KMS-11 (cell line): Measurements from ENCODE around the gene KAT2A.

Source experiments
- H2AFZ ChIP-seq: fragments of 200-600 bp; sonication (generic); 2 replicates; pipeline ENCODE4 v1.6.1; 2016; ENCODE audit warnings: antibody characterized with exemption, mixed run types, low read depth
- H3K27ac ChIP-seq: fragments of 200-600 bp; sonication (generic); 2 replicates; pipeline ENCODE4 v1.6.1; 2016; ENCODE audit warnings: mild to moderate bottlenecking, mixed run types
- H3K27me3 ChIP-seq: fragments of 200-600 bp; sonication (generic); 2 replicates; pipeline ENCODE4 v1.6.1; 2017; ENCODE audit warnings: mild to moderate bottlenecking, low read depth, mixed run types, moderate library complexity; ENCODE audit not compliant: insufficient read depth
- H3K36me3 ChIP-seq: fragments of 200-600 bp; sonication (generic); 2 replicates; pipeline ENCODE4 v1.6.1; 2017; ENCODE audit warnings: mild to moderate bottlenecking, mixed run types; ENCODE audit not compliant: insufficient read depth
- H3K4me1 ChIP-seq: fragments of 200-600 bp; sonication (generic); 2 replicates; pipeline ENCODE4 v1.6.1; 2016; ENCODE audit warnings: mild to moderate bottlenecking, low read depth, mixed run types; ENCODE audit not compliant: poor library complexity, severe bottlenecking
- H3K4me2 ChIP-seq: fragments of 200-600 bp; sonication (generic); 2 replicates; pipeline ENCODE4 v1.7.0; 2016; ENCODE audit warnings: mild to moderate bottlenecking, mixed run types
- H3K4me3 ChIP-seq: fragments of 200-600 bp; sonication (generic); IDR thresholded peaks from 2 replicates; pipeline ENCODE4 v1.6.1; 2017; ENCODE audit warnings: low read depth, low read length, mixed read lengths; ENCODE audit not compliant: insufficient read depth
- H3K79me2 ChIP-seq: fragments of 200-600 bp; sonication (generic); 2 replicates; pipeline ENCODE4 v1.6.1; 2016; ENCODE audit warnings: low read depth, mixed run types; ENCODE audit not compliant: insufficient read depth
- H3K9ac ChIP-seq: fragments of 200-600 bp; sonication (generic); 2 replicates; pipeline ENCODE4 v1.6.1; 2016; ENCODE audit warnings: mild to moderate bottlenecking, mixed run types
- H4K20me1 ChIP-seq: fragments of 200-600 bp; sonication (generic); 2 replicates; pipeline ENCODE4 v1.6.1; 2016; ENCODE audit warnings: mild to moderate bottlenecking, mixed run types; ENCODE audit not compliant: insufficient read depth
- TF ChIP-seq, protein P1 (sequence below): fragments of 200-600 bp; sonication (generic); conservative IDR thresholded peaks from 2 replicates; pipeline ENCODE4 v1.6.1; 2017; ENCODE audit warnings: low read depth, mild to moderate bottlenecking, antibody characterized with exemption, low read length, moderate library complexity, mixed read lengths

Gene KAT2A

DNA sequence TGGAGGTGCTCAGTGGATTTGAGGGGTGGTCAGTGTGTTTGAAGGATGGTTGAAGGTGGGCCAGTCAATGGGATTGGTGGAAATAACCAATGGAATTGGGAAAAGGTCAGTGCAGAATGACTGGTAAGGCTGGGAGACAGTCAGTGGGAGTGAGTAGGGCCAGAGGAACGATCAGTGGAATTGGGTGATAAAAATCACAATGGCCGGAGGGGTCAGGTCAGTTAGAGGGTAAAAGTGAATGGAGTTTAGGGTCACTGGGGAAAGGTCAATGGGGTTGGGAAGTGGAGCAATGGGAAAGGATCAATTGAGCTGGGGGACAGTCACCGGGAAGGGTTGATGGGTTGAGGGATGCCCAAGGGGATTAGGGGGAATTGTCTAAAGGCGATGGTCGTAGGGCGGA is 44.6 kb upstream of the KAT2A start:
- no peak overlapping the region for H3K9ac ChIP-seq
- no peak overlapping the region for H2AFZ ChIP-seq
- H3K4me2 ChIP-seq: no peak overlapping the region
- peaks cover 6% of the 10 kb centered on the region for H3K27me3 ChIP-seq
- H3K4me3 ChIP-seq: no peak overlapping the region
- H3K4me1 ChIP-seq: no peaks in the 10 kb centered on the region
- H4K20me1 ChIP-seq: no peaks in the 10 kb centered on the region
- TF ChIP-seq, protein P1, sequence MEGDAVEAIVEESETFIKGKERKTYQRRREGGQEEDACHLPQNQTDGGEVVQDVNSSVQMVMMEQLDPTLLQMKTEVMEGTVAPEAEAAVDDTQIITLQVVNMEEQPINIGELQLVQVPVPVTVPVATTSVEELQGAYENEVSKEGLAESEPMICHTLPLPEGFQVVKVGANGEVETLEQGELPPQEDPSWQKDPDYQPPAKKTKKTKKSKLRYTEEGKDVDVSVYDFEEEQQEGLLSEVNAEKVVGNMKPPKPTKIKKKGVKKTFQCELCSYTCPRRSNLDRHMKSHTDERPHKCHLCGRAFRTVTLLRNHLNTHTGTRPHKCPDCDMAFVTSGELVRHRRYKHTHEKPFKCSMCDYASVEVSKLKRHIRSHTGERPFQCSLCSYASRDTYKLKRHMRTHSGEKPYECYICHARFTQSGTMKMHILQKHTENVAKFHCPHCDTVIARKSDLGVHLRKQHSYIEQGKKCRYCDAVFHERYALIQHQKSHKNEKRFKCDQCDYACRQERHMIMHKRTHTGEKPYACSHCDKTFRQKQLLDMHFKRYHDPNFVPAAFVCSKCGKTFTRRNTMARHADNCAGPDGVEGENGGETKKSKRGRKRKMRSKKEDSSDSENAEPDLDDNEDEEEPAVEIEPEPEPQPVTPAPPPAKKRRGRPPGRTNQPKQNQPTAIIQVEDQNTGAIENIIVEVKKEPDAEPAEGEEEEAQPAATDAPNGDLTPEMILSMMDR: no peak
- H3K79me2 ChIP-seq: no peaks in the 10 kb centered on the region
- no peak overlapping the region for H3K27ac ChIP-seq
- no peaks in the 10 kb centered on the region for H3K36me3 ChIP-seq

DNA sequence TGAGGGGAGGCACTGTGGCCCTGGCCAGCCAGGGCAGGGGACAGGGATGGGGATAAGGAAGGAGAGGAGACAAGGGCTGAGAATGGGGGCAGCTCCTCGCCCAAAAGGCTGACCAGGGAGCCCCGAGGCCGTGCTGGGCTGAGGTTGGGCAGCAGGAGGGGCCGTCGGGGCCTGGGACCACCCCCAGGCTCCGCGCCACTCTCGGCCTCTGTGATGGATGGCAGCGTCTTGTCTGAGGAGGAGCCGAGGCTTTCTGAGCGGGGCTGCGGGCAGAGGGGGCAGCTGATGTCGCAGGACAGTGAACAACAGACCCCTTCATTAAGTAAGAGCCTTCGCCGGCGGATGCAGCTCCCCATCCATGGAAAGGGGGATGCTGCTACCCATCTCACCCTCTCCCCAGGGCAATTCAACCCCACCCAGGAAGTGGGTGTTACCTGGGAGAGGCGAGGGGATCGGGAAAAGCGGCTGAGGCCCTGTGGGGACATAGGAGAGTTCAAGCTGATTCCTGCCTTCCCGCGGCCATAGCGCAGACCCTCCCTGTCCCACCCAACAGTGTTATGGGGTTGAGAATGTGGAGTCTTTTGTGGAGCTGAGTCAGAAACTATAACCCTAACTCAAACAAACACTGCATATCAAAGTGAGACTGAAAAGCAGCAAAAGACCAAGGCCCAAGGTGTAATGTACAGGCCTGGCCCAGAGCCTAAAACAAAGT is 42.7 kb upstream of the KAT2A start:
- H4K20me1 ChIP-seq: no peaks in the 10 kb centered on the region
- TF ChIP-seq, protein P1: no peak

DNA sequence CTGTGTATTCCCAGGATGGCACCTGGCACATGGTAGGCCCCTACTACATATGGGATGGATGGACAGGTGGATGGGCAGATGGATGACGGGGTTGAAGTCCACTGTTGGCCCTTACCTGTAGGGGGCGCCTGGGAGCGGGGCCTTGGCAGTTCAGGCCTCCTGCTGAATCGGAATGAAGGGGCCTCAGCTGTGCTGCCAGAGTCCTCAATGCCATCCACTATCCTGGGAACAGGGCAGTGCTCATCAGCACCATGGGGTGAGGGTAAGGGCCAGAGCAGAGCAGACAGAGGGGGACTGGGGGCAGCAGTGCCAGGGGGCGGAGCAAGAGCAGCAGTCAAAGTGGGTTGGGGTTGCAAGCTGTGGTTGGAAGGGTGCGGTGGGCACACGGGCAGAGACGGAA is 41.9 kb upstream of the KAT2A start:
- Histone ChIP-seq H3K4me3 (no peak overlapping the region), H3K79me2 (no peaks in the 10 kb centered on the region), H3K27me3 (peaks cover 4% of the 10 kb centered on the region), H4K20me1 (no peaks in the 10 kb centered on the region), H3K36me3 (no peaks in the 10 kb centered on the region), H3K27ac (no peak overlapping the region), H3K9ac (no peak overlapping the region), H2AFZ (no peak overlapping the region), H3K4me2 (no peak overlapping the region), H3K4me1 (no peaks in the 10 kb centered on the region)
- TF ChIP-seq, protein P1: peak; percentile 70

More for the DNA sequence above, 42.7 kb upstream of the KAT2A start:
- H3K4me1 ChIP-seq: no peaks in the 10 kb centered on the region
- H3K27ac ChIP-seq: no peak overlapping the region
- peaks cover 6% of the 10 kb centered on the region for H3K27me3 ChIP-seq
- no peak overlapping the region for H3K9ac ChIP-seq
- H3K36me3 ChIP-seq: no peaks in the 10 kb centered on the region
- no peaks in the 10 kb centered on the region for H3K79me2 ChIP-seq
- H3K4me2 ChIP-seq: no peak overlapping the region
- H3K4me3 ChIP-seq: no peak overlapping the region
- no peak overlapping the region for H2AFZ ChIP-seq

DNA sequence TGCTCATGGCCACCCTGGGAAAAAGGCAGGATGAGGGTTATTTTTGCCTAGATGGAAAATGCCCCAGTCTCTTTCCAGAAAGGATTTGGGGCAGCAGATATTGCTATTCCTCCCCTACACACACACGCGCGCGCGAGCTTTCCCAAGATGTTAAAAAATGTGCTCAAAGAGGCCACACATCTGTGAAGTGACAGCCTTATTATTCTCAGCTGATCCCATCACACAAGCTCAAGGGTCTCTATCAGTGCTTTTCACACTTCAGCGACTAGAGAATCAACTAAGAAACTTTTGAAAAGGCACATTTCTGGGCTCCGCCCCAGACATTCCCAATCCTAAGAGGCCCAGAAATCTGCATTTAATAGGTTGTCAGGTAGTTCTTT is 39.4 kb upstream of the KAT2A start:
- Histone ChIP-seq H3K36me3 (no peaks in the 10 kb centered on the region), H4K20me1 (no peaks in the 10 kb centered on the region), H3K4me1 (no peaks in the 10 kb centered on the region), H3K9ac (no peak overlapping the region), H3K27me3 (no peaks in the 10 kb centered on the region), H3K4me2 (no peak overlapping the region), H2AFZ (no peak overlapping the region), H3K4me3 (no peak overlapping the region), H3K79me2 (no peaks in the 10 kb centered on the region), H3K27ac (no peak overlapping the region)
- TF ChIP-seq, protein P1: no peak
